HAP-1 (cell line): ENCODE measurements around the gene SSBP3.
"Not testable (repeated sequence)": the region's sequence is repeated elsewhere in the genome, so short reads cannot be mapped to it uniquely, and the experiment has no call there.

Experiments
- DNase-seq, 2 experiments: peaks; one replicate each; pipeline ENCODE4 v3.0.0-alpha.2; 2016 to 2020; ENCODE audit warnings: low spot score in 2 of 2
- H3K27me3 ChIP-seq: fragments of 250-450 bp; sonication (Bioruptor Pico); 2 replicates; pipeline ENCODE4 v1.5.1; 2020; ENCODE audit warnings: low read depth, mild to moderate bottlenecking, moderate library complexity
- H3K36me3 ChIP-seq: fragments of 250-450 bp; sonication (Bioruptor Pico); replicated peaks from 2 replicates; pipeline ENCODE4 v1.5.1; 2020; ENCODE audit warnings: mild to moderate bottlenecking
- H3K4me1 ChIP-seq: fragments of 250-450 bp; sonication (Bioruptor Pico); 2 replicates; pipeline ENCODE4 v1.5.1; 2020; ENCODE audit warnings: mild to moderate bottlenecking
- H3K4me3 ChIP-seq: fragments of 250-450 bp; sonication (Bioruptor Pico); 2 replicates; pipeline ENCODE4 v1.5.1; 2020; ENCODE audit warnings: mild to moderate bottlenecking, moderate library complexity
- H3K9me3 ChIP-seq: fragments of 250-450 bp; sonication (Bioruptor Pico); 2 replicates; pipeline ENCODE4 v1.5.1; 2020; ENCODE audit warnings: mild to moderate bottlenecking, moderate library complexity
- in situ Hi-C: fragments of 300-500 bp; cut with MboI; formaldehyde crosslinking; loops from 3 replicates; pipeline ENCODE4 v1.14.3; 2020; ENCODE audit warnings: low sequenced_read_pairs, inconsistent platforms, mixed read lengths

SSBP3 gene

GRCh38 chr1:54241364-54241763 lies 164.8 kb downstream of the SSBP3 start:
- Histone ChIP-seq H3K9me3 (no peaks in the 10 kb centered on the region), H3K36me3 (peaks cover 18% of the 10 kb centered on the region), H3K4me1 (no peaks in the 10 kb centered on the region), H3K27me3 (no peaks in the 10 kb centered on the region), H3K4me3 (no peak overlapping the region)
- no peak for DNase-seq
- in situ Hi-C loops = no loop called here

- H3K4me1 ChIP-seq = no peaks in the 10 kb centered on the region
- H3K36me3 ChIP-seq = peaks cover 18% of the 10 kb centered on the region
- in situ Hi-C loops = no loop called here
- no peaks in the 10 kb centered on the region for H3K27me3 ChIP-seq
- H3K9me3 ChIP-seq = no peaks in the 10 kb centered on the region
- DNase-seq = no peak
- H3K4me3 ChIP-seq = no peak overlapping the region
These were observed 165.4 kb downstream of the SSBP3 start for GRCh38 chr1:54240741-54241335.

GRCh38 chr1:54239631-54240031 lies 166.6 kb downstream of the SSBP3 start:
- Histone ChIP-seq H3K27me3 (no peaks in the 10 kb centered on the region), H3K36me3 (peaks cover 18% of the 10 kb centered on the region), H3K4me3 (no peak overlapping the region), H3K4me1 (no peaks in the 10 kb centered on the region), H3K9me3 (no peaks in the 10 kb centered on the region)
- in situ Hi-C loops = no loop called here
- DNase-seq = no peak

- in situ Hi-C loops = no loop called here
- no peak for DNase-seq
- H3K36me3 ChIP-seq = peaks cover 18% of the 10 kb centered on the region
- H3K27me3 ChIP-seq = no peaks in the 10 kb centered on the region
- H3K4me1 ChIP-seq = no peaks in the 10 kb centered on the region; the same call in 1 of the 2 replicates
- no peaks in the 10 kb centered on the region for H3K9me3 ChIP-seq
- no peak overlapping the region for H3K4me3 ChIP-seq
These were observed 167.2 kb downstream of the SSBP3 start for GRCh38 chr1:54239035-54239383.

GRCh38 chr1:54238353-54239034 lies 167.7 kb downstream of the SSBP3 start:
- in situ Hi-C loops = no loop called here
- DNase-seq = no peak
- Histone ChIP-seq H3K36me3 (peaks cover 18% of the 10 kb centered on the region), H3K4me3 (no peak overlapping the region), H3K9me3 (no peaks in the 10 kb centered on the region), H3K27me3 (no peaks in the 10 kb centered on the region), H3K4me1 (no peaks in the 10 kb centered on the region; the same call in 1 of the 2 replicates)

- H3K36me3 ChIP-seq = peaks cover 14% of the 10 kb centered on the region
- no peaks in the 10 kb centered on the region for H3K27me3 ChIP-seq
- in situ Hi-C loops = no loop called here
- no peaks in the 10 kb centered on the region; the same call in 1 of the 2 replicates for H3K4me1 ChIP-seq
- H3K9me3 ChIP-seq = no peaks in the 10 kb centered on the region
- H3K4me3 ChIP-seq = no peak overlapping the region
- DNase-seq = no peak
These were observed 168.6 kb downstream of the SSBP3 start for GRCh38 chr1:54237586-54237985.

GRCh38 chr1:54234284-54234683 lies 171.9 kb downstream of the SSBP3 start:
- DNase-seq = no peak
- in situ Hi-C loops = no loop called here
- Histone ChIP-seq H3K4me3 (no peak overlapping the region), H3K36me3 (peaks cover 12% of the 10 kb centered on the region), H3K27me3 (no peaks in the 10 kb centered on the region), H3K4me1 (no peaks in the 10 kb centered on the region; the same call in 1 of the 2 replicates), H3K9me3 (no peaks in the 10 kb centered on the region)

- DNase-seq, H3K36me3 ChIP-seq, in situ Hi-C loops: not testable (repeated sequence)
These were observed 173.0 kb downstream of the SSBP3 start for GRCh38 chr1:54233196-54233595.

GRCh38 chr1:54230507-54231339 lies 175.5 kb downstream of the SSBP3 start:
- in situ Hi-C loops = no loop called here
- Histone ChIP-seq H3K4me1 (no peaks in the 10 kb centered on the region; the same call in 1 of the 2 replicates), H3K9me3 (no peaks in the 10 kb centered on the region), H3K4me3 (no peak overlapping the region), H3K36me3 (no peaks in the 10 kb centered on the region), H3K27me3 (no peaks in the 10 kb centered on the region)
- no peak for DNase-seq

More at GRCh38 chr1:54233196-54233595, 173.0 kb downstream of the SSBP3 start:
- H3K9me3 ChIP-seq, H3K27me3 ChIP-seq, H3K4me1 ChIP-seq, H3K4me3 ChIP-seq: not testable (repeated sequence)

GRCh38 chr1:54229281-54229891 lies 176.8 kb downstream of the SSBP3 start:
- Histone ChIP-seq H3K9me3 (no peaks in the 10 kb centered on the region), H3K4me1 (no peaks in the 10 kb centered on the region; the same call in 1 of the 2 replicates), H3K27me3 (no peaks in the 10 kb centered on the region), H3K4me3 (no peak overlapping the region), H3K36me3 (no peaks in the 10 kb centered on the region)
- no peak for DNase-seq
- in situ Hi-C loops = no loop called here

- no peak overlapping the region for H3K4me3 ChIP-seq
- H3K36me3 ChIP-seq = no peaks in the 10 kb centered on the region
- H3K4me1 ChIP-seq = no peaks in the 10 kb centered on the region
- no peak for DNase-seq
- in situ Hi-C loops = no loop called here
- H3K27me3 ChIP-seq = no peaks in the 10 kb centered on the region
- no peaks in the 10 kb centered on the region for H3K9me3 ChIP-seq
These were observed 177.5 kb downstream of the SSBP3 start for GRCh38 chr1:54228638-54229079.

GRCh38 chr1:54227891-54228310 lies 178.3 kb downstream of the SSBP3 start:
- in situ Hi-C loops = no loop called here
- Histone ChIP-seq H3K36me3 (no peaks in the 10 kb centered on the region), H3K4me3 (no peak overlapping the region), H3K9me3 (no peaks in the 10 kb centered on the region), H3K4me1 (no peaks in the 10 kb centered on the region), H3K27me3 (no peaks in the 10 kb centered on the region)
- DNase-seq = no peak

- Histone ChIP-seq H3K9me3 (no peaks in the 10 kb centered on the region), H3K36me3 (no peaks in the 10 kb centered on the region), H3K4me3 (no peak overlapping the region), H3K4me1 (no peaks in the 10 kb centered on the region), H3K27me3 (no peaks in the 10 kb centered on the region)
- no peak for DNase-seq
- in situ Hi-C loops = no loop called here
These were observed 179.0 kb downstream of the SSBP3 start for GRCh38 chr1:54227091-54227602.
